ENCODE results near the gene FCHSD1.
"Not testable (repeated sequence)": the region's sequence is repeated elsewhere in the genome, so short reads cannot be mapped to it uniquely, and the experiment has no call there.

The FCHSD1 gene

DNA sequence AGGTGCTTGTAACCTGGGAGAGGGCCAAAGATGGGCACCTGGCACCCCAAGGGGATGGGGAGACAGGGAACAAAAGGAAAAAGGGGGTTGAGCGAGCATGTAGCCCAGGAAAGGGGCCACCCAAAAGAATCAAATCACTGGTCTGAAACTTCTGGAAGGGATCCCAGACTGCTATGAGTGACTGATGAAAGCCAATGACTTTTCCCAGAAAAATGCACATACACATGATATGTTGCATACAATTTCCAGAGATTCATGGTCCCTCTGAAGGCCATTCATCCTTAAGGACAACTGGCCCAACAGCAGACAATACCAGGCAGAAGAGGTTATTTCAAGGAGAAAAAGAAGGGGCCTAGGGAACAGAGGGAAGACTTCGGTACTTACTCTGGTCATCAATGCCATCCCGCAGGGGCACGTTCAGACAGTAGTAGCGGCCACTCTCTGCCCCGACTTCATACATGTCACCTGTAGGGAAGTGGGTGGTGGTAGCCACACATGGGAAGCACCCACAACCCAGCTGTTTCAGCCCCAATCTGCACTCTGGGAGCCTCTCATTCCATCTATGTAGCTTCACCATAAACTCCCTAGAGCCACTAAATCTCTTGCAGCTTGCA lies 22.9 kb downstream of the FCHSD1 start:
- ATAC-seq (no peak), DNase-seq (no peak)
- H3K36me3 Mint-ChIP-seq (ENCODE audit: low read depth) = peaks cover 50% of the 10 kb centered on the region
- no peak overlapping the region for H3K27ac Mint-ChIP-seq
- H3K4me1 Mint-ChIP-seq = peaks cover 14% of the 10 kb centered on the region
- no peak overlapping the region for H3K4me3 Mint-ChIP-seq
- no peaks in the 10 kb centered on the region for H3K9me3 Mint-ChIP-seq
- H3K27me3 Mint-ChIP-seq = no peaks in the 10 kb centered on the region

DNA sequence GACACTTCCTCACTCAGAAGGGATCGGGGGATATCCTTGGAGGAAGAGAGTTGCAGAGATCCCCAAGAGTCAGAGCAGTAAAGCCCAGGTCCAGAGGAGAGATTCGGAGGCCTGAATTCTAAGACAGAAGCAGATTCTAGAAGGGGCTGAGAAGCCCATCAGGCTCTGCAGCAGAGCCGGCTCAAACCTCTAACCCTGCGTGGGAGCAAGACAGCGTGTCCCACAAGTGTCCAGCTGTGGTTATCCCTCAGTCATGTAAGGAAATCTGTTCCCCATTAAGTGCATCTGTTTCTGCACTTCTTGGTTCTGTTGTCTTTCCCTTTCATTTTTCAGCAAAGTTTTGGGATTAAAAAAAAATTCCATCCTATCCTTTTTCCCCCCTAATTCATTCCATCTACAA lies 27.6 kb downstream of the FCHSD1 start:
- H3K36me3 Mint-ChIP-seq (ENCODE audit: low read depth) = peaks cover 50% of the 10 kb centered on the region
- no peaks in the 10 kb centered on the region for H3K27me3 Mint-ChIP-seq
- peaks cover 24% of the 10 kb centered on the region for H3K4me1 Mint-ChIP-seq
- DNase-seq (no peak), ATAC-seq (no peak)
- H3K27ac Mint-ChIP-seq = peak overlapping the region; percentile 61
- H3K4me3 Mint-ChIP-seq = no peak overlapping the region
- H3K9me3 Mint-ChIP-seq = no peaks in the 10 kb centered on the region

DNA sequence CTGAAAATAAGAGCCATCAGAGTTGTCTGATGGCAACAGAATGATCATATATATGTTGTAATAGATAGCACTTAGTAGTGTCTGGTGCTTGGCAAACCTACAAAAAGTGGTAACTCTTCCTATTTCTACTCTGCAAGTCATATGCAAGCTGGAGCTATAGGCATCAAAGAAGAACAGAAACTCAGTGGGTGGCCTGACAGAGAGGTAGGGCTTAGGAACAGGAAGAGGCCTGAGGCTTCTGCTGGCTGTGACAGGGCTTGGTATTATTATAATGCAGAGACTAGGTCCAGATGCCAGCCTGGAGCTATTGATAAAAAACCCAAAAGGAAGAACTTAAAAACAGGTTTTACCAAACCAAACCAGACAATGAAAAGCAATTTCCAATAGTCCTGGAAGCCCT lies 28.0 kb downstream of the FCHSD1 start:
- Mint-ChIP-seq H3K27me3 (no peaks in the 10 kb centered on the region), H3K27ac (peak overlapping the region; percentile 61), H3K4me1 (peaks cover 24% of the 10 kb centered on the region), H3K4me3 (no peak overlapping the region), H3K9me3 (no peaks in the 10 kb centered on the region), H3K36me3 (ENCODE audit: low read depth) (peaks cover 51% of the 10 kb centered on the region)
- ATAC-seq (peak; percentile 25), DNase-seq (no peak)

DNA sequence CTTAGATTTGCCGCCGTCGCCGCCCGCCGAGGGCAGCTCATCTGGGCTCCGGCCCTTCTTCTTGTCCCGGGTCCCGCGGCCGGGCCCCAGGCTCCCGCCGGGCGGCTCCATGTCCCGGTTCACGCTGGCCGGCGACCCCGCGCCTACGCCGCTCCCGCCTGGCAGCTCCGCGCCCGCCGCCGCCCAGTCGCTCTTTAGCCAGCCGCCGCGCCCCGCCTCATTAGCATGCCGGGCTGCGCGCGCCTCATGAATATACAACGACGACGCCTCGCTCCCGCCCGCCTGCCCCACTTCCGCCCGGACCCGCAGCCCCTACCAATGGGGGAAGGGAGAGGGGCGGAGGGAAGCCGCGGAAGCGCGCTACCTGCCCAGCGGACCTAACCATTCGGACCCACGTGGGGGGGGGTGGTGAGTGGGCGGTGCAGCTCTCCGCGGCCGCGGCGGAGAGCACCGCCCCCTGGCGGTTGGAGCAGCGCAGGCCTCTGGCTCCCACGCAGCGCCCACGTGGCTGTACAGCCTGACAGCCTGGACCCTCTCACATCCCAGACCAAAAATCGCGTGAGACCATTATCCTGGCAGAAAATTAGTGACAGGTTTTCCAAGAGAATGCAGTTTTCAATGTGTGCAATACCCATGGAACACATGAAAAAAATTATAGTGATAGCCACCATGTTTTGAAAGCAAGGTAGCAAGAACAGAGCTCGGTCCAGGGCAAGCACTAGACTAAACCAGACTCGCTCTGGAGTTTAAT lies 32.2 kb downstream of the FCHSD1 start, which contains the start of gene DIAPH1:
Gene DIAPH1 (minus strand): TSS at position 197 of the 751 bp plus-strand sequence. CDS start 86 bp downstream, at position 111.
- Mint-ChIP-seq H3K27me3 (no peaks in the 10 kb centered on the region), H3K4me1 (peaks cover 64% of the 10 kb centered on the region), H3K4me3 (peak within 1 kb of the TSS; percentile 100), H3K9me3 (no peaks in the 10 kb centered on the region), H3K27ac (peak within 1 kb of the TSS; percentile 98), H3K36me3 (ENCODE audit: low read depth) (peaks cover 61% of the 10 kb centered on the region)
- peak; percentile 99 for DNase-seq
- ATAC-seq = peak; percentile 89

DNA sequence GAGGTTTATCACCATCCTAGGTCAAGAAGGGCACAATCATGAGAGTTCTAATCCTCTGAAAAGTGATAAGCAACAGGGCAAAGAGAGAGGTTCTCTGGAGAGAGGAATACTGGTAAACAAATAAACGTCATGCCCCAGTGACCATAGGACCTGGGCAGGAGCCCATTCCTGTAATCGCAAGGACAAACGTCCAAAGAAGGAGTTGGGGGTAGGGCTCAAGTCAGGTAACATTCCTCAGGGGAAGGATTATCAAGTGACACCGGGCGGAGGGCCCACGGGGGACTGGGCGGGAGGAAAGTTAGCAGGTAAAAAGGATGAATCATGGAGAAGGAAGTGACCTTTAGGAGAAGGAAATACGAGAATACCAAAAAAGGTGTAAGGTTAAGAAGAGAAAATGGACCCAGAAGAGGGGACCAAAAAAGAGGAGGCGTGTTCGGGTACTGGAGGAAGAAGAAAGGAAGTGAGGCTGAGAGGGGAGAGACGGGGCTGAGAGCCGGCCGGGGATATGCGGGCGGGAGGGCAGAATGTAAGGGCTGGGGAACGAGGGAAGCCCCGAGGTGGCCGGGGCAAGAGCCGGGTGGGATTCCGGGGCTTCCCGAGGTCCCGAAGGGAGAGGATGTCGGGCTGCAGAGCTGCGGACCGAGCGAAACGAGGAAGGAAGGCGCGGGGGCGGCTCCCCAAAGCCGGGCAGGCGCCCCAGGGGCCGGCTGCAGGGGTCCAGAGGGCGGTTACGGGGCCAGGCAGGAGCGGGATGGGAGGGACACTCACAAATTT lies 33.0 kb downstream of the FCHSD1 start:
- ATAC-seq (peak; percentile 21), DNase-seq (peak; percentile 71)
- H3K27me3 Mint-ChIP-seq = no peaks in the 10 kb centered on the region
- H3K4me3 Mint-ChIP-seq = peak overlapping the region; percentile 100
- peaks cover 55% of the 10 kb centered on the region for H3K36me3 Mint-ChIP-seq (ENCODE audit: low read depth)
- peak overlapping the region; percentile 98 for H3K27ac Mint-ChIP-seq
- H3K4me1 Mint-ChIP-seq = peaks cover 64% of the 10 kb centered on the region
- H3K9me3 Mint-ChIP-seq = no peaks in the 10 kb centered on the region

DNA sequence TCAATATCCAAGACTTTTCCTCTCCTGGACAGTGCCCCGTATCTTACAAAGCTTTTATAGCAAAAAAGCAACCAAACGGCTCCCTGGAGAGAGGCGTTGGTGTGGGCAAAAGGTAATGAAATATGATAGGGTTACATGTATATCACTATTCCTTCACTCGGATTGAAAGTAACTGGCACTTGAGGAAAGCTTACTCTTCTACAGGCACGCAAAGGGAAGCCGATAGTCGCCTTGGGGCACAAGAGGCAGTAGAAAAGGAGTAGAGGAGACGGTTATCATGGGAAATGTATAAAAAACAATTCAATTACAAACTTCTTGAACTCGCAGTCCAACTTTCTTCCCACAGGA lies 33.6 kb downstream of the FCHSD1 start:
- no peak for ATAC-seq
- Mint-ChIP-seq H3K27me3 (no peaks in the 10 kb centered on the region), H3K36me3 (ENCODE audit: low read depth) (peaks cover 58% of the 10 kb centered on the region), H3K9me3 (no peaks in the 10 kb centered on the region), H3K27ac (peak overlapping the region; percentile 98), H3K4me3 (peak overlapping the region; percentile 100), H3K4me1 (peaks cover 67% of the 10 kb centered on the region)
- DNase-seq = no peak

DNA sequence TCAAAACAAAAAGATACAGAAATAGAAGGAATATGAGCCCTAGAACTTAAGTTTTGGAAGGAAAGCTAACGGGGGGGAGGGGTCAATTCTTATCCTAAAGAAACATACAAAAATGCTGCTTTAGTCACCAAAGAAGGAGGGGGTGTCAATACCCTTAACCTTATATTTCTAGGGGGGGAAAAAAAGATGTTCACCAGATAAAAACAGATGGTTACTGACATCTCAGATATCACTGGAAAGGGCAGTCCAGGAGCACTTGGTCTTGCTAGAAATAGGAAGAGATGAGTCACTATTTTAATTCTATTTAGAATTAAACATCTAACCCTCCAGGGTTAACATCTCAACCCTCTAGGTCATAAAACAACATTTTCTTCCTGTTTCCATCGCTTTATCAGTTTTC lies 34.1 kb downstream of the FCHSD1 start:
- ATAC-seq = no peak
- peak overlapping the region; percentile 100 for H3K4me3 Mint-ChIP-seq
- DNase-seq = no peak
- peaks cover 72% of the 10 kb centered on the region for H3K4me1 Mint-ChIP-seq
- peak overlapping the region; percentile 98 for H3K27ac Mint-ChIP-seq
- H3K36me3 Mint-ChIP-seq (ENCODE audit: low read depth) = peaks cover 59% of the 10 kb centered on the region
- no peaks in the 10 kb centered on the region for H3K27me3 Mint-ChIP-seq
- H3K9me3 Mint-ChIP-seq = no peaks in the 10 kb centered on the region

DNA sequence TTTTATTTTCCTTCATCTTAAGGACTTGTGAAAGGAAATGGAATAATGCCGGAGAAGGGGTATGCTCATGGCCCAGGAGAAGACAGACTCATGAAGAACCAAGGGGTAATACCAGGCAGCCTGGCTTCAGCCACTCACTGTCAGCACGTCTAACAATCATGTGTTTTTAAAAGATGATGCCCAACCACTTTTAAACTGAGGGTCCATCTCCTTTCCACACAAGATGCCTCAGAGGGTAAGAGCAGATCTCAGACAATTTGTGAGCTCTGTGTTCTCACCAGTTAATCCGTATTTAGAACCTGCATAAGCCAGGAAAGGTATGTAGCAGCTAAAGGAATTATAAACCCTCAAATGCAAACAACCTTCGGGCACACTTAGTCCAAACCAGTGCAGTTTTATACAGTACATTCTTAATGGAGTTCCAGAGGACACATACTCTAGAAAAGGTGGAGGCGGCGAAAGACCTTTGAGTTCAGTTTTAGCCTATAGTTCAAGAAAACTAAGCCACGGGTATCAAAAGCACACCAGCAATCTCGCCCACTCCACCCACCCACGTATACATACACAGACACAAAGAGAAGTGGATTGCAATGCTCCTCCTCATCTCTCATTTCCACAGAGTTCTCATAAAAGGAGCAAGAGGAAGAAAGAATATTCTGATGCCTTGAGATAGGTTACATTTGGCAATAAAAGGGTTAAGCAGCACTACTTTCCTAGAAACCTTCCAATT lies 35.1 kb downstream of the FCHSD1 start:
- ATAC-seq (no peak), DNase-seq (no peak)
- H3K36me3 Mint-ChIP-seq (ENCODE audit: low read depth) = peaks cover 58% of the 10 kb centered on the region
- H3K27me3 Mint-ChIP-seq = no peaks in the 10 kb centered on the region
- peaks cover 76% of the 10 kb centered on the region for H3K4me1 Mint-ChIP-seq
- H3K27ac Mint-ChIP-seq = peak overlapping the region; percentile 98
- H3K4me3 Mint-ChIP-seq = peak overlapping the region; percentile 100
- H3K9me3 Mint-ChIP-seq = no peaks in the 10 kb centered on the region

DNA sequence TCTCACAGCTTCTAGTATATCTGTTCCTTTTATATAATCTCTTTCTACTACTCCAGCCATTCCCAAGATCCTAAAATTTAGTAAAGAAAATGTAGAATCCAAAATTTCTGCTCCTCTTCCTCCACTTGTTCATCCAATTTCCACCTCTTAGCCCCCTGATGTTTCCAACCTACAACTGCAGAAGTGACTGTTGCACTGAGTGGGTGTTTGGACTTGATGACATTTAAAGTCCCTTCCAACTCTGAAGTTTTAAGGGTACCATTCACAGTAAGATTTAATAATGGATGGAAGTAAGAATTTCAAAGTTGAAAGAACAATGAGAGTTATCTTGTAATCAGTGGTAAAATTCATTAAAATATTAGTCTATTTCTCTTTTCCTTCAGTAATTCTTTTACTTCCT lies 37.9 kb downstream of the FCHSD1 start:
- H3K4me3 Mint-ChIP-seq = peak overlapping the region; percentile 27

DNA sequence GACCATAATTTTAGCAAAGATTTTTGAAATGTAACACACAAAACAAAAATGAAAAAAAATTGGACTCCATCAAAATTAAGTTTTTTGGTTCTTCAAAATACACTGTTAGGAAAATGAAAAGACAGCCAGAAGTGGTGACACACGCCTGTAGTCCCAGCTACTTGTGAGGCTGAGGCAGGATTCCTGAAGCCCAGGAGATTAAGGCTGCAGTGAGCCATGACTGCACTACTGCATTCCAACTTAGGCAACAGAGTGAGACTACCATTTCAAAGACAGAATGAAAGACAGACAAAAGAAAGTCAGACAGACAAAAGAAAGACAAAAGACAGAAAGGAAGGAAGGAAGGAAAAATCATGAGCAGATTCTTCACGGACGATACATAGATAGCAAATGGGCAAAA lies 39.9 kb downstream of the FCHSD1 start:
- ATAC-seq (no peak), DNase-seq (no peak)
- H3K36me3 Mint-ChIP-seq (ENCODE audit: low read depth) = peaks cover 43% of the 10 kb centered on the region
- H3K4me1 Mint-ChIP-seq = peaks cover 96% of the 10 kb centered on the region
- H3K4me3 Mint-ChIP-seq = no peak overlapping the region
- no peaks in the 10 kb centered on the region for H3K9me3 Mint-ChIP-seq
- H3K27me3 Mint-ChIP-seq = no peaks in the 10 kb centered on the region
- H3K27ac Mint-ChIP-seq = peak overlapping the region; percentile 4

More for the DNA sequence above, 37.9 kb downstream of the FCHSD1 start:
- H3K27ac Mint-ChIP-seq = peak overlapping the region; percentile 67
- ATAC-seq (peak; percentile 42), DNase-seq (no peak)
- peaks cover 57% of the 10 kb centered on the region for H3K36me3 Mint-ChIP-seq (ENCODE audit: low read depth)
- H3K27me3 Mint-ChIP-seq = no peaks in the 10 kb centered on the region
- no peaks in the 10 kb centered on the region for H3K9me3 Mint-ChIP-seq
- peaks cover 94% of the 10 kb centered on the region for H3K4me1 Mint-ChIP-seq

DNA sequence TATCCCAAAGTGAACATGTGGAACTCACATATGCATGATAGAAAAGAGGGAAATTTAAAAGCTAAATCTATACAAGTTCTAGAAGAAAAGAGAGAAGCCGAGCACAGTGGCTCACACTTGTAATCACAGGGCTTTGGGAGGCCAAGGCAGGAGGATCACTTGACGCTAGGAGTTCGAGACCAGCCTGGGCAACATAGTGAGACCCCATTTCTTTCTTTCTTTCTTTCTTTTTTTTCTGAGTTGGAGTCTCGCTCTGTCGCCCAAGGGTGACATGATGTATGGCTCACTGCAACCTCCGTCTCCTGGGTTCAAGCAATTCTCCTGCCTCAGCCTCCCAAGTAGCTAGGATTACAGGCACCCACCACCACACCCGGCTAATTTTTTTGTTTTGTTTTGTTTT lies 41.3 kb downstream of the FCHSD1 start:
- not testable (repeated sequence) for H3K9me3 Mint-ChIP-seq, H3K27me3 Mint-ChIP-seq, H3K4me3 Mint-ChIP-seq, ATAC-seq, DNase-seq
- Mint-ChIP-seq H3K27ac (peak overlapping the region; percentile 65), H3K36me3 (ENCODE audit: low read depth) (peaks cover 37% of the 10 kb centered on the region), H3K4me1 (peaks cover 96% of the 10 kb centered on the region)

DNA sequence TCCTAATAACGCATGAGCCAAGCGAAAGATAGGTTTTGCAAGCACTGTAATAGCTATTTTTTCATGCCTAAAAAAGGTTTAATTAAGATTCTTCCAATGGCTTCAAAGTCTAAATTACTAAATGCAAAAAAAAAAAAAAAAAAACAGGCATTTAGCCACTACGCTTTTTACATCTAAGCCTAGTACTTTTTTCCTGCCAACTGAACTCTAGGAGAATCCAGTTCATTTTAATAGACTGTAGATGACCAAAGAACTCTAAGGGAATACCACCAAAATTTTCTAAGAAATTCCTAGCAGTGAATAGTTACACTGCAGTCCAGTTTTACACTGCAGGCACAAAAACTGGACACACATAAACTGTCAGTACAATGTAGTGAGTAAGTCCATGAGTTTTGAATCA lies 42.2 kb downstream of the FCHSD1 start:
- Mint-ChIP-seq H3K27ac (peak overlapping the region; percentile 90), H3K9me3 (no peaks in the 10 kb centered on the region), H3K27me3 (no peaks in the 10 kb centered on the region), H3K36me3 (ENCODE audit: low read depth) (peaks cover 31% of the 10 kb centered on the region), H3K4me3 (no peak overlapping the region), H3K4me1 (peaks cover 96% of the 10 kb centered on the region)
- no peak for ATAC-seq
- DNase-seq = no peak

DNA sequence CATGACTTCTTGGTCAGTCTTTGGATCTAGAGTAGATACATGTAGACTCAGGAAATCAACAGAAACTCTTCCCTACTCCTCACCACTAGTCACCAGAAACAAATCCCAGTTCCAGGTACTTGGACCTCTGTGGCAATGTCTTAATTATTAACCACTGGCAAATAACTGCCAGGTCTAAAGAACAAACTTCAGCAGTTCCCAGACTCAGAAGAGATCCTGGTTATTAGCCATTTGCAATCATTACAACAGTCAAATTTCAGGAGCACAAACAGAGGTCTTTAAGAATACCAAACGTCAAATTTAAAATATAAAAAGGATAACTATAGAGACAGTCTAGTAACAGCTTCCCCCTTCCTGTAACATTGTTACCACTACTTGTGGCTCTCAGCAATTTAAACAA lies 42.7 kb downstream of the FCHSD1 start:
- H3K4me3 Mint-ChIP-seq = no peak overlapping the region
- H3K27me3 Mint-ChIP-seq = no peaks in the 10 kb centered on the region
- peak overlapping the region; percentile 90 for H3K27ac Mint-ChIP-seq
- no peaks in the 10 kb centered on the region for H3K9me3 Mint-ChIP-seq
- H3K4me1 Mint-ChIP-seq = peaks cover 96% of the 10 kb centered on the region
- ATAC-seq (no peak), DNase-seq (no peak)
- peaks cover 31% of the 10 kb centered on the region for H3K36me3 Mint-ChIP-seq (ENCODE audit: low read depth)

DNA sequence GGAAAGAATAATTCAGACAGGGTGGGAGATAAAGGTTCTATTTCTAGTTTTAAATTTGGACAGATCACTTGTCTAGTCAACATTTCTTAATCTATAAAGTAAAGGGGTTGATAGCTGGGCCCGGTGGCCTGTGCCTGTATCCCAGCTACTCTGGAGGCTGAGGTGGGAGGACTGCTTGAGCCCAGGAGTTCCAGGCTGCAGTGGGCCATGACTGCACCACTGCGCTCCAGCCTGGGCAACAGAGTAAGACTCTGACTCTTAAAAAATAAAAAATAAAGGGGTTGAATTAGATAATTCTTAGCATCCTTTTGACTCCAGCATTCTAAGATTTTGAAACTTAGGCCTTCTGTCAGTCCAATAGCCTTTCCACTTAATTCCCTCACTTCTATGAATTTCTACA lies 43.2 kb downstream of the FCHSD1 start:
- H3K4me3 Mint-ChIP-seq = no peak overlapping the region
- DNase-seq = no peak
- H3K9me3 Mint-ChIP-seq = no peaks in the 10 kb centered on the region
- H3K36me3 Mint-ChIP-seq (ENCODE audit: low read depth) = peaks cover 28% of the 10 kb centered on the region
- peak overlapping the region; percentile 90 for H3K27ac Mint-ChIP-seq
- H3K4me1 Mint-ChIP-seq = peaks cover 95% of the 10 kb centered on the region
- no peak for ATAC-seq
- no peaks in the 10 kb centered on the region for H3K27me3 Mint-ChIP-seq
